Islet precursor cell (in vitro differentiated cells): ENCODE results near the gene OR4E1.
"Not testable (repeated sequence)": the region's sequence is repeated elsewhere in the genome, so short reads cannot be mapped to it uniquely, and the experiment has no call there.

Experiments used
- DNase-seq: peaks from one replicate; pipeline ENCODE4 v3.0.0-alpha.2; 2018

OR4E1 gene

GRCh38 chr14:21652209-21652808 is 21.3 kb downstream of the OR4E1 start:
- DNase-seq, result no peak

DNA sequence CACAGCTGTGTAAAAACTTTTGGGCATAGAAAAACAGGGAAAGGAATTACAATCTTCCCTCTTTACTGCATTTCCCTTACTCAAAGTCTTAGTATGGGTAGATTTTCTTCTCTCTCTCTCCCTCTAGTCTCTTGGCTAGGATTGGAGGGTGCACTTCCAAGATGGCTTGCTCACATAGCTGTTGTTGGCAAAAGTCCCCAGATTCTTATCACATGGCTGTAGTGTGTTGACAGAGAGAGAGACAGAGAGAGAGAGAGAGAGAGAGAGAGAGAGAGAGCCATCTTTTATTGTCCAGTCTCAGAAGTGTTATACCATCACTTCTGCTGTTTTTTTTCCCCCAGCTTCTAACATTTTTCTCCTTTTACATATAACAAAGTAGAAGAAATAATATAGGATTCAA is 26.2 kb downstream of the OR4E1 start:
- DNase-seq, result no peak

DNA sequence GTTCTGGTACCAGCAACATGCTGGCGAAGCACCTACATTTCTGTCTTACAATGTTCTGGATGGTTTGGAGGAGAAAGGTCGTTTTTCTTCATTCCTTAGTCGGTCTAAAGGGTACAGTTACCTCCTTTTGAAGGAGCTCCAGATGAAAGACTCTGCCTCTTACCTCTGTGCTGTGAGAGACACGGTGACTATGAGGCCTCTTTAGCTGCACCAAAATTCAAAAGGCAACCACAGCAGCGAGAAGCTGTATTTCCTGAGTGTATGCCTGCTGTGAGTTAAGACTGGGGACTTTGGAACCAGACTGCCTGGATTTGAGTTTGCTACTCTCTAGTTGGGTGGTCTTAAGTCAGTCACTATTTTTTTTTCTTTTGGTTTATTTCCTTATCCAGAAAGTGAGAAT is 30.2 kb downstream of the OR4E1 start:
- DNase-seq, result no peak

- DNase-seq, result no peak
Observed at GRCh38 chr14:21642683-21643082, 30.9 kb downstream of the OR4E1 start.

GRCh38 chr14:21634840-21635239 is 38.8 kb downstream of the OR4E1 start, which contains the start of gene OR10G2:
OR10G2 (minus strand) TSS chr14:21634940; CDS start chr14:21634842, 98 bp downstream.
- no peak for DNase-seq

DNA sequence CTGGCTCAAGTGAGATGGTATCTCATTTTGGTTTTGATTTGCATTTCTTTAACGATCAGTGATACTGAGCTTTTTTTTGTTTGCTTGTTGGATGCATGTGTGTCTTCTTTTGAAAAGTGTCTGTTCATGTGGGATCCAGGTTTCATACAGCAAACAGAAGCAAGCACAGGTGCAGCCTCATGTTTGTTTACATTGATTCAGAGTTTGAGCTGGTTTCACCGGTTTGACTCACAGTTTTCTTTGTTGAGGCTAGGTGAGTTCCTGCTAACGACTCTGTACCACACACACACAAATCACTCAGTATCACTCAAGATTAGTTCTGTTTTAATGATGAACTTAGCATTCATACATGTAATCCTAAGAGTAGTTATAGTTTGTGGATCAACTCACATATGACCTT is 42.5 kb downstream of the OR4E1 start:
- DNase-seq, result no peak

GRCh38 chr14:21630503-21630902 is 43.1 kb downstream of the OR4E1 start:
- not testable (repeated sequence) for DNase-seq

DNA sequence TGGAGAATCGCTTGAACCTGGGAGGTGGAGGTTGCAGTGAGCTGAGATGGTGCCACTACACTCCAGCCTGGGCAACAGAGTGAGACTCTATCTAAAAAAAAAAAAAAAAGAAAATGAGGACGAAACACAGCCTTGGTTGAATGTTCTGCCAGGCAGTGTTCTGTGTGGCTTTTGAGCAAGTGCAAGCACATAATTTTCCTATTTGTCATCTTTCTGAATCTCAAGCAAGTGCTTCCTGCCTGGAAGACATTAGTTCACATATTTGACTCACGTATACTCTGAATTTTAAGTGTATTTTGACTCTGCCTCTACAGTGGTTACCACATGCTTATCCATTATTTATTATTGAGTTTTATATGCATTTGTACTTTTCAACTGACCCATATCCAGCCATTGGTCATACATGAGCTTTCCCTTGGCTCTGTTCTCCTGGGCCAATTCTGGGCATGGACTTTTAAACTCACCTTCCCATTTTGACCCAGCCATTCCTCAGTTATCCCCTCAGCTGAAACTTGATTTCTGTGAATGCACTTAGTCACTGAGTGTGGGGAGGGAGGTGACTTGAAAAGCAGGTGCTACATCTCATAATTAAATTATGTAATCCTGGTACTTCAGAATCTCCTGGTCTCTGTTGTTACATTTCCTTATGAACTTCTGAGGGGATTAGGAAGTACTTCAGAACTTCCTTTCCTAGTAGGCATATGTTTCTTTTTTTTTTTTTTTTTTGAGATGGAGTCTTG is 47.0 kb downstream of the OR4E1 start:
- no peak for DNase-seq
